Smooth muscle cell (in vitro differentiated cells): ENCODE results near the gene PLPP4. TPM values are rescaled to one million over a fixed set of nuclear protein-coding genes. Genes with fewer than 3 reads are reported as not detected.

Experiments used
- DNase-seq: peaks from one replicate; lab custom pipeline; 2025; ENCODE audit not compliant: unreplicated experiment; lab: John Stamatoyannopoulos, UW
- H2AFZ ChIP-seq: fragments of 200-600 bp; sonication (generic); 2 replicates; pipeline ENCODE4 v1.6.0; 2016; ENCODE audit warnings: antibody characterized with exemption, low read depth, mild to moderate bottlenecking
- H3F3A ChIP-seq: fragments of 200-600 bp; sonication (generic); 2 replicates; pipeline ENCODE4 v1.6.0; 2017; ENCODE audit warnings: antibody characterized with exemption, low read depth
- H3K27ac ChIP-seq: fragments of 200-600 bp; sonication (generic); 2 replicates; pipeline ENCODE4 v1.5.1; 2016; ENCODE audit warnings: low read depth, mild to moderate bottlenecking
- H3K27me3 ChIP-seq: fragments of 200-600 bp; sonication (generic); 2 replicates; pipeline ENCODE4 v1.6.1; 2016; ENCODE audit warnings: low read depth, mild to moderate bottlenecking
- H3K36me3 ChIP-seq: fragments of 200-600 bp; sonication (generic); 2 replicates; pipeline ENCODE4 v1.5.1; 2016; ENCODE audit warnings: low read depth
- H3K4me1 ChIP-seq: fragments of 200-600 bp; sonication (generic); 2 replicates; pipeline ENCODE4 v1.5.1; 2016; ENCODE audit warnings: low read depth
- H3K4me2 ChIP-seq: fragments of 200-600 bp; sonication (generic); 2 replicates; pipeline ENCODE4 v1.6.0; 2016; ENCODE audit warnings: mild to moderate bottlenecking
- H3K4me3 ChIP-seq: fragments of 200-600 bp; sonication (generic); 2 replicates; pipeline ENCODE4 v1.5.1; 2016; ENCODE audit warnings: mild to moderate bottlenecking
- H3K79me2 ChIP-seq: fragments of 200-600 bp; sonication (generic); 2 replicates; pipeline ENCODE4 v1.6.0; 2016; ENCODE audit warnings: low read depth, mild to moderate bottlenecking
- H3K9ac ChIP-seq: fragments of 200-600 bp; sonication (generic); 2 replicates; pipeline ENCODE4 v1.6.0; 2016; ENCODE audit warnings: low read depth
- H3K9me3 ChIP-seq: fragments of 200-600 bp; sonication (generic); replicated peaks from 2 replicates; pipeline ENCODE4 v1.5.1; 2016; ENCODE audit warnings: low read depth
- H4K20me1 ChIP-seq: fragments of 200-600 bp; sonication (generic); 2 replicates; pipeline ENCODE4 v1.6.0; 2016; ENCODE audit warnings: low read depth
- WGBS: methylation state at CpG from one replicate; pipeline ENCODE4 v1.1.7; 2016; ENCODE audit warnings: low lambda C conversion rate; 5-methylcytosine and 5-hydroxymethylcytosine counted together
- polyA plus RNA-seq: library from polyadenylated mRNA; unstranded; fragments of >200 nt; fragmentation: Nextera tagmentation; extraction: Ambion mirVana; gene quantifications from 2 replicates; pipeline ENCODE4 v1.2.1, GENCODE V29; 2016
- total RNA-seq: library from RNA; depleted of rRNA; stranded (reverse); fragments of >200 nt; gene quantifications from 2 replicates; pipeline ENCODE4 v1.2.3, GENCODE V29; 2014
- TF ChIP-seq, protein P1 (sequence below): fragments of 200-600 bp; sonication (generic); IDR thresholded peaks from 2 replicates; pipeline ENCODE4 v1.5.1; 2017; ENCODE audit warnings: borderline replicate concordance, mild to moderate bottlenecking, antibody characterized with exemption; ENCODE audit not compliant: insufficient read depth, poor library complexity, severe bottlenecking

Gene PLPP4
- total and polyA plus RNA-seq, 2 experiments from 2014 or later: 27.2 to 33.5 TPM

DNA sequence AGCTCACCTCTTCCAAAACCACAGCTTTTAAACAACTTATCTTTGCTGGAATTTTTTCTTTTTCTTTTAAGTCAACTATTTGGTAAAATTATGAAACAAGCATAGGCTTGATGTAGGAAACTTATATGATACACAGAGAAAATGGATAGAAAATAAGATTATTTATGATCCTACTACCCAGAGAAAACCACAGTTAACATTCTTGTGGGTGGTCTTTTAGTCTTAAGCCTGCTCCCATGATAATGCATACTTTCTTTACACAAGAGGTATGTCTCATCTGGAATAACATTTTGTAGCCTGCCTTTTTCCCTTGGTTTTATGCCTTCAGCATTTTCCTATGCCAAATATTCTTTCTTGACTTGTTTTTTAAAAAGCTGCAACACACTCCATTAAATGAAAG, 21.4 kb downstream of the PLPP4 start:
- no peaks in the 10 kb centered on the region for H3K27me3 ChIP-seq
- H3K4me2 ChIP-seq: peak overlapping the region; percentile 28
- no peaks in the 10 kb centered on the region for H3K9me3 ChIP-seq
- no peaks in the 10 kb centered on the region for H3K4me1 ChIP-seq
- no peaks in the 10 kb centered on the region for H3K36me3 ChIP-seq
- DNase-seq: no peak
- no peak overlapping the region for H3K4me3 ChIP-seq
- peaks cover 3% of the 10 kb centered on the region for H3F3A ChIP-seq
- H3K9ac ChIP-seq: no peak overlapping the region
- H4K20me1 ChIP-seq: no peaks in the 10 kb centered on the region
- no peak overlapping the region for H2AFZ ChIP-seq
- peaks cover 4% of the 10 kb centered on the region for H3K79me2 ChIP-seq
- peak overlapping the region; percentile 88 for H3K27ac ChIP-seq
- TF ChIP-seq, protein P1, sequence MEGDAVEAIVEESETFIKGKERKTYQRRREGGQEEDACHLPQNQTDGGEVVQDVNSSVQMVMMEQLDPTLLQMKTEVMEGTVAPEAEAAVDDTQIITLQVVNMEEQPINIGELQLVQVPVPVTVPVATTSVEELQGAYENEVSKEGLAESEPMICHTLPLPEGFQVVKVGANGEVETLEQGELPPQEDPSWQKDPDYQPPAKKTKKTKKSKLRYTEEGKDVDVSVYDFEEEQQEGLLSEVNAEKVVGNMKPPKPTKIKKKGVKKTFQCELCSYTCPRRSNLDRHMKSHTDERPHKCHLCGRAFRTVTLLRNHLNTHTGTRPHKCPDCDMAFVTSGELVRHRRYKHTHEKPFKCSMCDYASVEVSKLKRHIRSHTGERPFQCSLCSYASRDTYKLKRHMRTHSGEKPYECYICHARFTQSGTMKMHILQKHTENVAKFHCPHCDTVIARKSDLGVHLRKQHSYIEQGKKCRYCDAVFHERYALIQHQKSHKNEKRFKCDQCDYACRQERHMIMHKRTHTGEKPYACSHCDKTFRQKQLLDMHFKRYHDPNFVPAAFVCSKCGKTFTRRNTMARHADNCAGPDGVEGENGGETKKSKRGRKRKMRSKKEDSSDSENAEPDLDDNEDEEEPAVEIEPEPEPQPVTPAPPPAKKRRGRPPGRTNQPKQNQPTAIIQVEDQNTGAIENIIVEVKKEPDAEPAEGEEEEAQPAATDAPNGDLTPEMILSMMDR: no peak

DNA sequence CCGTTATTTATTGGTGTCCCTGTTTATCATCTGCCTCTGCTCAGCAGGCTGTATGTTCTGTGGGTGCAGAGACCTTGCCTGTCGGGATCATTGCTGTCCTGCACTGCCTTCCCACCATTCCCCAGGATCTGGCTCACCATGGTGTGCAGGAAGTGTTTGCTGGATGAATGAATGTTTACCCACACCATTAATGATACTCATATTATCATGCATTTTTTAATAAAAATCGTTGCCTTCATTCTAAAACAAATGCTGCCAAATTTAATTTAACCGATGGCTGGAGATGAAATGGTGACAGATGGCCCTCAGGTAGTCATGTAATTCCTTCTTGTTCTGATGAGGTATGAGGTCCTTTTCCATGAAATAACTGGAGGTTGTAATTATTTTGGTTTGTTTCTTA, 22.5 kb downstream of the PLPP4 start:
- Histone ChIP-seq H3K79me2 (peaks cover 2% of the 10 kb centered on the region), H3K27ac (no peak overlapping the region), H3K27me3 (no peaks in the 10 kb centered on the region), H3F3A (peaks cover 3% of the 10 kb centered on the region), H3K36me3 (no peaks in the 10 kb centered on the region), H3K4me3 (no peak overlapping the region), H3K4me1 (no peaks in the 10 kb centered on the region), H3K9ac (no peak overlapping the region), H4K20me1 (no peaks in the 10 kb centered on the region), H3K9me3 (no peaks in the 10 kb centered on the region), H2AFZ (no peak overlapping the region), H3K4me2 (no peak overlapping the region)
- 68% methylated on average over 4 of the region's 4 CpGs for WGBS
- TF ChIP-seq, protein P1: no peak
- DNase-seq: no peak

DNA sequence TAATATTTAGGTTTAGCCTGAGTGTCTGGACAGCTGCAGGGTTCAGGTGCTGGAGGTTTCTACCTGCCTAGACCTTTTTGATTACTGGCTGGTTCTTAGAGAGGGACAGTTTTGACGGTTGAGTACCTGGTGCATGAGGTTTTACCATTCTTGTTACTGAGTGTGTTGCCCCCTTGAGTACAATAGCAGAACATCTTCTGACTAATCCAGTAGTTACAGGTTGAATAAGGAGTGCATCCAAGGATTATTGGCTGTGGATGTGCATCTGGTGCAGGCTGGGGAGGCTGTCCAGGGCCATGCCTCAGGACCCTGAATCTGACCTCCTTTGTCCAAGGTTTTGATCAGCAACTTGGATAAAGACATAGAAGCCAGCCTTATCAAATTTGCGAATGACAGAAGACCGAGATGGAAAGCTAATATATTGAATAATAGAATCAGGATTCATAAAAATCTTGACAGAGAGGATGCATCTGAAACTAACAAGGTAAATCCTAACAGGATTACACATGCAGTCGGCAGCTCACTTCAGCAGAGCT, 23.1 kb downstream of the PLPP4 start:
- no peaks in the 10 kb centered on the region for H3K27me3 ChIP-seq
- H2AFZ ChIP-seq: no peak overlapping the region
- TF ChIP-seq, protein P1: no peak
- peaks cover 3% of the 10 kb centered on the region for H3F3A ChIP-seq
- H4K20me1 ChIP-seq: no peaks in the 10 kb centered on the region
- no peak overlapping the region for H3K27ac ChIP-seq
- no peaks in the 10 kb centered on the region for H3K79me2 ChIP-seq
- no peak overlapping the region for H3K9ac ChIP-seq
- DNase-seq: no peak
- H3K36me3 ChIP-seq: no peaks in the 10 kb centered on the region
- no peak overlapping the region for H3K4me2 ChIP-seq
- WGBS: 81% methylated on average over 4 of the region's 4 CpGs
- H3K4me1 ChIP-seq: no peaks in the 10 kb centered on the region
- H3K4me3 ChIP-seq: no peak overlapping the region
- H3K9me3 ChIP-seq: no peaks in the 10 kb centered on the region

DNA sequence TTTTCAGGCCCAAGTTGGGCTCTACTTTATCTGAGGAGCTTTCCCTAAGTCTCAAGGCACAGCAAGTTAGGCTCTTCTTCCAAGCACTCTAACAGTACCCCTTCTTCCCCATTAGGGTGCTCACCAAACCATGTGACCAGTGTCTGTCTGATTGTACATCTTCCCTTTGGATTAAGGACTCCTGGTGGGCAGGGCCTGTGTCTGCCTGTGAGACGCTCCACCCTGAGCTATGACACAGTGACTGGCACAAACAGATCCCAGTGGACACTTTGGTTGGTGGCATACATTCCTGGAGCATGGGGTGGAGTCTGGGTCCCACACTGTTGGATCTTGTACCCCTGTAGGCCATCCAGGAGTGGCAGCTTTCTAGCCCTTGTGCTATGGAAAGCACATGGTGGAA, 23.8 kb downstream of the PLPP4 start:
- no peak overlapping the region for H3K4me2 ChIP-seq
- no peak overlapping the region for H2AFZ ChIP-seq
- no peaks in the 10 kb centered on the region for H3K4me1 ChIP-seq
- H4K20me1 ChIP-seq: no peaks in the 10 kb centered on the region
- no peaks in the 10 kb centered on the region for H3K9me3 ChIP-seq
- WGBS: 95% methylated on average over 1 of the region's 1 CpG
- peaks cover 1% of the 10 kb centered on the region for H3F3A ChIP-seq
- H3K4me3 ChIP-seq: no peak overlapping the region
- no peak overlapping the region for H3K27ac ChIP-seq
- no peaks in the 10 kb centered on the region for H3K79me2 ChIP-seq
- TF ChIP-seq, protein P1: no peak
- no peak for DNase-seq
- H3K36me3 ChIP-seq: no peaks in the 10 kb centered on the region
- no peaks in the 10 kb centered on the region for H3K27me3 ChIP-seq
- no peak overlapping the region for H3K9ac ChIP-seq
